D721Med (cell line): ENCODE data around the gene KCTD18.

ENCODE experiments used
- DNase-seq: peaks from one replicate; pipeline ENCODE4 v3.0.0; 2011; ENCODE audit warnings: low spot score; ENCODE audit not compliant: insufficient read length
- FAIRE-seq: peaks from 2 replicates; lab custom pipeline; 2011; peaks lifted over from hg19 to GRCh38; lab: Jason Lieb, UNC
- CTCF ChIP-seq: IDR thresholded peaks from 2 replicates; pipeline ENCODE4 v1.5.1; 2012; ENCODE audit warnings: mild to moderate bottlenecking, control low read depth; ENCODE audit not compliant: insufficient read depth; ENCODE audit errors: missing control alignments

KCTD18 gene

GRCh38 chr2:200492656-200493055 is 17.2 kb downstream of the KCTD18 start:
- no peak for TF ChIP-seq CTCF
- DNase-seq = no peak
- FAIRE-seq = no peak

- no peak for TF ChIP-seq CTCF
Measured at GRCh38 chr2:200490001-200490400, 19.9 kb downstream of the KCTD18 start.

GRCh38 chr2:200488169-200488568 is 21.7 kb downstream of the KCTD18 start:
- FAIRE-seq (no peak), DNase-seq (no peak)
- TF ChIP-seq CTCF = no peak

More at GRCh38 chr2:200490001-200490400, 19.9 kb downstream of the KCTD18 start:
- DNase-seq (no peak), FAIRE-seq (no peak)

GRCh38 chr2:200486529-200486928 is 23.3 kb downstream of the KCTD18 start:
- TF ChIP-seq CTCF = no peak
- DNase-seq (no peak), FAIRE-seq (no peak)

GRCh38 chr2:200484934-200485333 is 24.9 kb downstream of the KCTD18 start:
- DNase-seq (no peak), FAIRE-seq (no peak)
- TF ChIP-seq CTCF = no peak

GRCh38 chr2:200483729-200484198 is 26.1 kb downstream of the KCTD18 start:
- DNase-seq = no peak
- no peak for FAIRE-seq

More at GRCh38 chr2:200483729-200484198, 26.1 kb downstream of the KCTD18 start:
- peak; percentile 46 for TF ChIP-seq CTCF
